WTC11 (cell line): ENCODE results near the gene OR5A2. TPM values are rescaled to one million over a fixed set of nuclear protein-coding genes. Genes with fewer than 3 reads are reported as not detected.

Experiments
- ATAC-seq: fragments of 200-7000 bp; cut with Tn5 transposase; 2 replicates; pipeline ENCODE4 v1.10.0; 2021; ENCODE audit warnings: mild to moderate bottlenecking, moderate library complexity
- CTCF ChIA-PET: fragments of 300-600 bp; sonication (Branson Sonifier 250); formaldehyde crosslinking; loops from one replicate; lab custom pipeline; 2021; ENCODE audit warnings: antibody characterized with exemption; lab: Charles Lee
- POLR2A ChIA-PET: fragments of 350-600 bp; sonication (Branson Sonifier 250); formaldehyde crosslinking; loops from one replicate; lab custom pipeline; 2021; ENCODE audit warnings: antibody characterized with exemption; lab: Charles Lee
- DNase-seq: peaks from one replicate; pipeline ENCODE4 v3.0.0; 2021; ENCODE audit warnings: low spot score
- H3K27ac Mint-ChIP-seq: 2 replicates; pipeline ENCODE4 v1.8.0; 2021; ENCODE audit warnings: mixed read lengths
- H3K27me3 Mint-ChIP-seq: 2 replicates; pipeline ENCODE4 v1.8.0; 2021; ENCODE audit warnings: low read depth, mild to moderate bottlenecking, moderate library complexity, mixed read lengths
- H3K36me3 Mint-ChIP-seq: 2 replicates; pipeline ENCODE4 v1.8.0; 2021; ENCODE audit warnings: mixed read lengths
- H3K4me1 Mint-ChIP-seq: 2 replicates; pipeline ENCODE4 v1.8.0; 2022; ENCODE audit warnings: mixed read lengths
- H3K4me3 Mint-ChIP-seq: 2 replicates; pipeline ENCODE4 v1.8.0; 2021; ENCODE audit warnings: mild to moderate bottlenecking, moderate library complexity, mixed read lengths
- H3K9me3 Mint-ChIP-seq: 2 replicates; pipeline ENCODE4 v1.8.0; 2021; ENCODE audit warnings: mixed read lengths
- ESRRA ChIP-seq: sonication (generic); formaldehyde crosslinking; IDR thresholded peaks from 2 replicates; pipeline ENCODE4 v1.8.1; 2022; ENCODE audit warnings: mild to moderate bottlenecking, missing genetic modification reagents, borderline replicate concordance
- FOXK1 ChIP-seq: sonication (generic); formaldehyde crosslinking; IDR thresholded peaks from 2 replicates; pipeline ENCODE4 v1.8.0; 2022; ENCODE audit warnings: mild to moderate bottlenecking, moderate library complexity, missing genetic modification reagents
- JAZF1 ChIP-seq: fragments of 250-450 bp; sonication (Bioruptor Pico); IDR thresholded peaks from 2 replicates; pipeline ENCODE4 v1.9.0; 2021; ENCODE audit warnings: moderate library complexity, mild to moderate bottlenecking, inconsistent platforms
- KAT7 ChIP-seq: sonication (generic); formaldehyde crosslinking; IDR thresholded peaks from 2 replicates; pipeline ENCODE4 v1.8.1; 2023; ENCODE audit warnings: missing genetic modification reagents, mild to moderate bottlenecking, borderline replicate concordance
- NR1H2 ChIP-seq: sonication (generic); formaldehyde crosslinking; IDR thresholded peaks from 2 replicates; pipeline ENCODE4 v1.9.0; 2021; ENCODE audit warnings: mild to moderate bottlenecking, moderate library complexity, missing genetic modification reagents
- NR2C2 ChIP-seq: sonication (generic); formaldehyde crosslinking; IDR thresholded peaks from 2 replicates; pipeline ENCODE4 v1.8.0; 2022; ENCODE audit warnings: mild to moderate bottlenecking, missing genetic modification reagents
- RELA ChIP-seq: sonication (generic); formaldehyde crosslinking; IDR thresholded peaks from 2 replicates; pipeline ENCODE4 v1.8.1; 2022; ENCODE audit warnings: missing genetic modification reagents, mild to moderate bottlenecking, borderline replicate concordance
- TCF7 ChIP-seq: sonication (generic); formaldehyde crosslinking; IDR thresholded peaks from 2 replicates; pipeline ENCODE4 v1.8.0; 2022; ENCODE audit warnings: mild to moderate bottlenecking, low read depth, missing genetic modification reagents, moderate library complexity
- total RNA-seq: library from RNA; stranded (reverse); gene quantifications from 3 replicates; pipeline ENCODE4 v1.2.3, GENCODE V29; 2021
- TF ChIP-seq, protein P1 (sequence below): sonication (generic); formaldehyde crosslinking; IDR thresholded peaks from 2 replicates; pipeline ENCODE4 v1.8.1; 2022; ENCODE audit warnings: mild to moderate bottlenecking, missing genetic modification reagents, moderate library complexity, borderline replicate concordance
- TF ChIP-seq, protein P2 (sequence below): sonication (generic); formaldehyde crosslinking; IDR thresholded peaks from 2 replicates; pipeline ENCODE4 v1.8.1; 2023; ENCODE audit warnings: mild to moderate bottlenecking, missing genetic modification reagents, moderate library complexity
- TF ChIP-seq, protein P3 (sequence below): fragments of 250-450 bp; sonication (Bioruptor Pico); IDR thresholded peaks from 2 replicates; pipeline ENCODE4 v1.9.0; 2021; ENCODE audit warnings: mild to moderate bottlenecking, borderline replicate concordance
- TF ChIP-seq, protein P4 (sequence below): sonication (generic); formaldehyde crosslinking; IDR thresholded peaks from 2 replicates; pipeline ENCODE4 v1.8.1; 2023; ENCODE audit warnings: mild to moderate bottlenecking, missing genetic modification reagents
- TF ChIP-seq, protein P5 (sequence below): sonication (generic); formaldehyde crosslinking; IDR thresholded peaks from 2 replicates; pipeline ENCODE4 v1.8.1; 2022; ENCODE audit warnings: low read depth, missing genetic modification reagents, borderline replicate concordance
- TF ChIP-seq, protein P6 (sequence below): fragments of 250-450 bp; sonication (Bioruptor Pico); conservative IDR thresholded peaks from 2 replicates; pipeline ENCODE4 v1.9.0; 2021; ENCODE audit warnings: mild to moderate bottlenecking
- TF ChIP-seq, protein P7 (sequence below): fragments of 250-450 bp; sonication (Bioruptor Pico); IDR thresholded peaks from 2 replicates; pipeline ENCODE4 v1.8.0; 2021; ENCODE audit warnings: mild to moderate bottlenecking

The OR5A2 gene
- total RNA-seq, 1 experiment from 2014 or later: not detected

DNA sequence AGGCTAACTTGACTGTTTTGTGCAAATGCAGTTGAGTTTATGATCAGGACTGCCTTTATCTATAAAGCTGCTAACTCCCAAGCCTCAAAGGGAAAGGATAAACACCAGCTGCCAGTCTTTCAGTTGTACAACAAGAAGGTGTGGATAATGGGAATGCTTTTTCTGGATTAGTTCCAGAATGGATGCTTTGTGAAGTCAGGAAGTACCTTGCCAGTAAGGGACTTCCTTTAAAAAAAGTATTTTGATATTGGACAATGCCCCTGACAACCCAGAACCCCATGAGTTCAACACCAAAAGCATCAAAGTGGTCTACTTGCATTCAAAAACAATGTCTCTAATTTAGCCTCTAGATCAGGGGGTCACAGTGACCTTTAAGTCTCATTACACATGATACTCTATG is 32.0 kb downstream of the OR5A2 start:
- POLR2A ChIA-PET: no interaction called here
- CTCF ChIA-PET: no interaction called here
- DNase-seq (no peak), ATAC-seq (no peak)
- H3K9me3 Mint-ChIP-seq: peaks cover 50% of the 10 kb centered on the region
- H3K4me3 Mint-ChIP-seq: no peak overlapping the region
- peaks cover 7% of the 10 kb centered on the region for H3K27me3 Mint-ChIP-seq
- no peaks in the 10 kb centered on the region for H3K4me1 Mint-ChIP-seq
- no peak for TF ChIP-seq KAT7
- no peak for TF ChIP-seq JAZF1 (CRISPR knock-in tag)
- no peak for TF ChIP-seq ESRRA
- TF ChIP-seq NR2C2 (CRISPR knock-in tag): no peak
- TF ChIP-seq, protein P1, sequence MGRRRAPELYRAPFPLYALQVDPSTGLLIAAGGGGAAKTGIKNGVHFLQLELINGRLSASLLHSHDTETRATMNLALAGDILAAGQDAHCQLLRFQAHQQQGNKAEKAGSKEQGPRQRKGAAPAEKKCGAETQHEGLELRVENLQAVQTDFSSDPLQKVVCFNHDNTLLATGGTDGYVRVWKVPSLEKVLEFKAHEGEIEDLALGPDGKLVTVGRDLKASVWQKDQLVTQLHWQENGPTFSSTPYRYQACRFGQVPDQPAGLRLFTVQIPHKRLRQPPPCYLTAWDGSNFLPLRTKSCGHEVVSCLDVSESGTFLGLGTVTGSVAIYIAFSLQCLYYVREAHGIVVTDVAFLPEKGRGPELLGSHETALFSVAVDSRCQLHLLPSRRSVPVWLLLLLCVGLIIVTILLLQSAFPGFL (CRISPR knock-in tag): no peak
- no peak for TF ChIP-seq TCF7 (CRISPR knock-in tag)
- TF ChIP-seq, protein P2, sequence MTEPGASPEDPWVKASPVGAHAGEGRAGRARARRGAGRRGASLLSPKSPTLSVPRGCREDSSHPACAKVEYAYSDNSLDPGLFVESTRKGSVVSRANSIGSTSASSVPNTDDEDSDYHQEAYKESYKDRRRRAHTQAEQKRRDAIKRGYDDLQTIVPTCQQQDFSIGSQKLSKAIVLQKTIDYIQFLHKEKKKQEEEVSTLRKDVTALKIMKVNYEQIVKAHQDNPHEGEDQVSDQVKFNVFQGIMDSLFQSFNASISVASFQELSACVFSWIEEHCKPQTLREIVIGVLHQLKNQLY: no peak
- TF ChIP-seq FOXK1 (CRISPR knock-in tag): no peak
- TF ChIP-seq NR1H2 (CRISPR knock-in tag): no peak
- TF ChIP-seq, protein P3, sequence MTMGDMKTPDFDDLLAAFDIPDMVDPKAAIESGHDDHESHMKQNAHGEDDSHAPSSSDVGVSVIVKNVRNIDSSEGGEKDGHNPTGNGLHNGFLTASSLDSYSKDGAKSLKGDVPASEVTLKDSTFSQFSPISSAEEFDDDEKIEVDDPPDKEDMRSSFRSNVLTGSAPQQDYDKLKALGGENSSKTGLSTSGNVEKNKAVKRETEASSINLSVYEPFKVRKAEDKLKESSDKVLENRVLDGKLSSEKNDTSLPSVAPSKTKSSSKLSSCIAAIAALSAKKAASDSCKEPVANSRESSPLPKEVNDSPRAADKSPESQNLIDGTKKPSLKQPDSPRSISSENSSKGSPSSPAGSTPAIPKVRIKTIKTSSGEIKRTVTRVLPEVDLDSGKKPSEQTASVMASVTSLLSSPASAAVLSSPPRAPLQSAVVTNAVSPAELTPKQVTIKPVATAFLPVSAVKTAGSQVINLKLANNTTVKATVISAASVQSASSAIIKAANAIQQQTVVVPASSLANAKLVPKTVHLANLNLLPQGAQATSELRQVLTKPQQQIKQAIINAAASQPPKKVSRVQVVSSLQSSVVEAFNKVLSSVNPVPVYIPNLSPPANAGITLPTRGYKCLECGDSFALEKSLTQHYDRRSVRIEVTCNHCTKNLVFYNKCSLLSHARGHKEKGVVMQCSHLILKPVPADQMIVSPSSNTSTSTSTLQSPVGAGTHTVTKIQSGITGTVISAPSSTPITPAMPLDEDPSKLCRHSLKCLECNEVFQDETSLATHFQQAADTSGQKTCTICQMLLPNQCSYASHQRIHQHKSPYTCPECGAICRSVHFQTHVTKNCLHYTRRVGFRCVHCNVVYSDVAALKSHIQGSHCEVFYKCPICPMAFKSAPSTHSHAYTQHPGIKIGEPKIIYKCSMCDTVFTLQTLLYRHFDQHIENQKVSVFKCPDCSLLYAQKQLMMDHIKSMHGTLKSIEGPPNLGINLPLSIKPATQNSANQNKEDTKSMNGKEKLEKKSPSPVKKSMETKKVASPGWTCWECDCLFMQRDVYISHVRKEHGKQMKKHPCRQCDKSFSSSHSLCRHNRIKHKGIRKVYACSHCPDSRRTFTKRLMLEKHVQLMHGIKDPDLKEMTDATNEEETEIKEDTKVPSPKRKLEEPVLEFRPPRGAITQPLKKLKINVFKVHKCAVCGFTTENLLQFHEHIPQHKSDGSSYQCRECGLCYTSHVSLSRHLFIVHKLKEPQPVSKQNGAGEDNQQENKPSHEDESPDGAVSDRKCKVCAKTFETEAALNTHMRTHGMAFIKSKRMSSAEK (CRISPR knock-in tag): no peak
- TF ChIP-seq, protein P4, sequence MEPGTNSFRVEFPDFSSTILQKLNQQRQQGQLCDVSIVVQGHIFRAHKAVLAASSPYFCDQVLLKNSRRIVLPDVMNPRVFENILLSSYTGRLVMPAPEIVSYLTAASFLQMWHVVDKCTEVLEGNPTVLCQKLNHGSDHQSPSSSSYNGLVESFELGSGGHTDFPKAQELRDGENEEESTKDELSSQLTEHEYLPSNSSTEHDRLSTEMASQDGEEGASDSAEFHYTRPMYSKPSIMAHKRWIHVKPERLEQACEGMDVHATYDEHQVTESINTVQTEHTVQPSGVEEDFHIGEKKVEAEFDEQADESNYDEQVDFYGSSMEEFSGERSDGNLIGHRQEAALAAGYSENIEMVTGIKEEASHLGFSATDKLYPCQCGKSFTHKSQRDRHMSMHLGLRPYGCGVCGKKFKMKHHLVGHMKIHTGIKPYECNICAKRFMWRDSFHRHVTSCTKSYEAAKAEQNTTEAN (CRISPR knock-in tag): no peak
- TF ChIP-seq, protein P5, sequence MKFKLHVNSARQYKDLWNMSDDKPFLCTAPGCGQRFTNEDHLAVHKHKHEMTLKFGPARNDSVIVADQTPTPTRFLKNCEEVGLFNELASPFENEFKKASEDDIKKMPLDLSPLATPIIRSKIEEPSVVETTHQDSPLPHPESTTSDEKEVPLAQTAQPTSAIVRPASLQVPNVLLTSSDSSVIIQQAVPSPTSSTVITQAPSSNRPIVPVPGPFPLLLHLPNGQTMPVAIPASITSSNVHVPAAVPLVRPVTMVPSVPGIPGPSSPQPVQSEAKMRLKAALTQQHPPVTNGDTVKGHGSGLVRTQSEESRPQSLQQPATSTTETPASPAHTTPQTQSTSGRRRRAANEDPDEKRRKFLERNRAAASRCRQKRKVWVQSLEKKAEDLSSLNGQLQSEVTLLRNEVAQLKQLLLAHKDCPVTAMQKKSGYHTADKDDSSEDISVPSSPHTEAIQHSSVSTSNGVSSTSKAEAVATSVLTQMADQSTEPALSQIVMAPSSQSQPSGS (CRISPR knock-in tag): no peak
- TF ChIP-seq, protein P6, sequence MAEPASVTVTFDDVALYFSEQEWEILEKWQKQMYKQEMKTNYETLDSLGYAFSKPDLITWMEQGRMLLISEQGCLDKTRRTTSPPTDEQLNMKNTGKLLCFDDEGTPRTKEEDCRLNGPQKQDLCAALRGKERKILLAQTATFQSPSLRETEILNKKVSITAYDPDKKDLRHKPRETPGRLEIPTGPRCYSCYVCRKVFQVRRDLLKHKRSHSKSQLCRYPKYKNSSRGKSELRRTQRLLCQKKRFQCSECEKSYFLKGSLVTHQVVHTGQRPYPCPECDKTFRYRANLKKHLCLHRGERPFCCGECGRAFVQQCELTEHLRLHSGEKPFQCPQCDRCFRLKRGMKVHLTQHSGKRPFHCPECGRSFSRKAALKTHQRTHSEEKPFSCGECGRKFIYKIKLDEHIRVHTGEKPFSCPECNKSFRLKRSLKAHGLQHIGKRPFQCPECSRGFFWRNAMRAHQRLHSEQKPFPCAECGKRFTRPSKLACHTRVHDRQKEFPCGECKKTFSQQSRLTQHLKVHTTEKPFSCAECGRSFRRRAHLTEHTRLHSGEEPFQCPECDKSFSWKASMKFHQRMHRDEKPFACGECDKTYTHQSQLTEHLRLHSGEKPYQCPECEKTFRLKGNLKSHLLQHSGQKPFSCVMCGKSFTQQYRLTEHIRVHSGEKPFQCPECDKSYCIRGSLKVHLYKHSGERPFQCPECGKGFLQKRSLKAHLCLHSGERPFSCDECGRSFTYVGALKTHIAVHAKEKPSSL (CRISPR knock-in tag): no peak
- TF ChIP-seq, protein P7, sequence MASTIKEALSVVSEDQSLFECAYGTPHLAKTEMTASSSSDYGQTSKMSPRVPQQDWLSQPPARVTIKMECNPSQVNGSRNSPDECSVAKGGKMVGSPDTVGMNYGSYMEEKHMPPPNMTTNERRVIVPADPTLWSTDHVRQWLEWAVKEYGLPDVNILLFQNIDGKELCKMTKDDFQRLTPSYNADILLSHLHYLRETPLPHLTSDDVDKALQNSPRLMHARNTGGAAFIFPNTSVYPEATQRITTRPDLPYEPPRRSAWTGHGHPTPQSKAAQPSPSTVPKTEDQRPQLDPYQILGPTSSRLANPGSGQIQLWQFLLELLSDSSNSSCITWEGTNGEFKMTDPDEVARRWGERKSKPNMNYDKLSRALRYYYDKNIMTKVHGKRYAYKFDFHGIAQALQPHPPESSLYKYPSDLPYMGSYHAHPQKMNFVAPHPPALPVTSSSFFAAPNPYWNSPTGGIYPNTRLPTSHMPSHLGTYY: no peak
- no peak for TF ChIP-seq RELA (CRISPR knock-in tag)
- TF ChIP-seq, all 79 proteins: peak for 0
- Mint-ChIP-seq H3K36me3 (peaks cover 2% of the 10 kb centered on the region), H3K27ac (no peak overlapping the region)
